ENCODE data around the gene HSD11B2. TPM values are rescaled to one million over a fixed set of nuclear protein-coding genes. Genes with fewer than 3 reads are reported as not detected.

HSD11B2 gene
- total RNA-seq, 1 donor from 2014 or later = 38.7 TPM

GRCh38 chr16:67462279-67462655, 31.3 kb downstream of the HSD11B2 start:
- no peaks in the 10 kb centered on the region for H3K9me3 Mint-ChIP-seq (ENCODE audit: low read depth)
- no peak overlapping the region for H3K27ac Mint-ChIP-seq
- H3K27me3 Mint-ChIP-seq = no peaks in the 10 kb centered on the region
- H3K36me3 Mint-ChIP-seq (ENCODE audit: insufficient read depth) = no peaks in the 10 kb centered on the region
- DNase-seq (ENCODE audit: low spot score, unreplicated experiment) = no peak
- H3K4me3 Mint-ChIP-seq (ENCODE audit: low read depth) = no peak overlapping the region
- H3K4me1 Mint-ChIP-seq (ENCODE audit: low read depth) = peaks cover 3% of the 10 kb centered on the region
- TF ChIP-seq CTCF (IDR thresholded peaks at IDR 0.05; ENCODE audit: unreplicated experiment) = no peak

- Mint-ChIP-seq H3K27ac (no peak overlapping the region), H3K36me3 (ENCODE audit: insufficient read depth) (no peaks in the 10 kb centered on the region), H3K4me1 (ENCODE audit: low read depth) (peaks cover 3% of the 10 kb centered on the region), H3K27me3 (no peaks in the 10 kb centered on the region), H3K9me3 (ENCODE audit: low read depth) (no peaks in the 10 kb centered on the region), H3K4me3 (ENCODE audit: low read depth) (no peak overlapping the region)
- DNase-seq (ENCODE audit: low spot score, unreplicated experiment) = no peak
- no peak for TF ChIP-seq CTCF (IDR thresholded peaks at IDR 0.05; ENCODE audit: unreplicated experiment)
These were observed 32.1 kb downstream of the HSD11B2 start for GRCh38 chr16:67463059-67463458.

GRCh38 chr16:67463691-67464090, 32.8 kb downstream of the HSD11B2 start:
- no peak for DNase-seq (ENCODE audit: low spot score, unreplicated experiment)
- no peak overlapping the region for H3K27ac Mint-ChIP-seq
- no peak for TF ChIP-seq CTCF (IDR thresholded peaks at IDR 0.05; ENCODE audit: unreplicated experiment)
- H3K4me3 Mint-ChIP-seq (ENCODE audit: low read depth) = no peak overlapping the region
- H3K9me3 Mint-ChIP-seq (ENCODE audit: low read depth) = no peaks in the 10 kb centered on the region
- no peaks in the 10 kb centered on the region for H3K36me3 Mint-ChIP-seq (ENCODE audit: insufficient read depth)
- peaks cover 3% of the 10 kb centered on the region for H3K4me1 Mint-ChIP-seq (ENCODE audit: low read depth)
- H3K27me3 Mint-ChIP-seq = no peaks in the 10 kb centered on the region

GRCh38 chr16:67464565-67464964, 33.6 kb downstream of the HSD11B2 start:
- TF ChIP-seq CTCF (IDR thresholded peaks at IDR 0.05; ENCODE audit: unreplicated experiment) = no peak
- Mint-ChIP-seq H3K9me3 (ENCODE audit: low read depth) (no peaks in the 10 kb centered on the region), H3K36me3 (ENCODE audit: insufficient read depth) (no peaks in the 10 kb centered on the region), H3K4me1 (ENCODE audit: low read depth) (peaks cover 3% of the 10 kb centered on the region), H3K27ac (no peak overlapping the region), H3K27me3 (no peaks in the 10 kb centered on the region), H3K4me3 (ENCODE audit: low read depth) (no peak overlapping the region)
- DNase-seq (ENCODE audit: low spot score, unreplicated experiment) = no peak

GRCh38 chr16:67466581-67466980, 35.7 kb downstream of the HSD11B2 start:
- Mint-ChIP-seq H3K27ac (peak overlapping the region; percentile 81), H3K4me1 (ENCODE audit: low read depth) (peaks cover 3% of the 10 kb centered on the region), H3K27me3 (no peaks in the 10 kb centered on the region), H3K36me3 (ENCODE audit: insufficient read depth) (no peaks in the 10 kb centered on the region), H3K9me3 (ENCODE audit: low read depth) (no peaks in the 10 kb centered on the region), H3K4me3 (ENCODE audit: low read depth) (no peak overlapping the region)
- no peak for DNase-seq (ENCODE audit: low spot score, unreplicated experiment)
- TF ChIP-seq CTCF (IDR thresholded peaks at IDR 0.05; ENCODE audit: unreplicated experiment) = no peak
